Measurements from ENCODE around the gene CALN1.

GRCh38 chr7:71972534-71972933 lies 439.6 kb downstream of the CALN1 start:
- TF ChIP-seq, protein P1, sequence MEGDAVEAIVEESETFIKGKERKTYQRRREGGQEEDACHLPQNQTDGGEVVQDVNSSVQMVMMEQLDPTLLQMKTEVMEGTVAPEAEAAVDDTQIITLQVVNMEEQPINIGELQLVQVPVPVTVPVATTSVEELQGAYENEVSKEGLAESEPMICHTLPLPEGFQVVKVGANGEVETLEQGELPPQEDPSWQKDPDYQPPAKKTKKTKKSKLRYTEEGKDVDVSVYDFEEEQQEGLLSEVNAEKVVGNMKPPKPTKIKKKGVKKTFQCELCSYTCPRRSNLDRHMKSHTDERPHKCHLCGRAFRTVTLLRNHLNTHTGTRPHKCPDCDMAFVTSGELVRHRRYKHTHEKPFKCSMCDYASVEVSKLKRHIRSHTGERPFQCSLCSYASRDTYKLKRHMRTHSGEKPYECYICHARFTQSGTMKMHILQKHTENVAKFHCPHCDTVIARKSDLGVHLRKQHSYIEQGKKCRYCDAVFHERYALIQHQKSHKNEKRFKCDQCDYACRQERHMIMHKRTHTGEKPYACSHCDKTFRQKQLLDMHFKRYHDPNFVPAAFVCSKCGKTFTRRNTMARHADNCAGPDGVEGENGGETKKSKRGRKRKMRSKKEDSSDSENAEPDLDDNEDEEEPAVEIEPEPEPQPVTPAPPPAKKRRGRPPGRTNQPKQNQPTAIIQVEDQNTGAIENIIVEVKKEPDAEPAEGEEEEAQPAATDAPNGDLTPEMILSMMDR (IDR thresholded peaks at IDR 0.05), result no peak
- TF ChIP-seq POLR2A (IDR thresholded peaks at IDR 0.05) (no peak), POLR2AphosphoS5 (IDR thresholded peaks at IDR 0.05) (no peak)
